ENCODE data around the gene COBLL1. TPM values are rescaled to one million over a fixed set of nuclear protein-coding genes. Genes with fewer than 3 reads are reported as not detected.

The COBLL1 gene
- total and polyA plus RNA-seq, 2 experiments from 2014 or later = 19.6 to 33.5 TPM

- Histone ChIP-seq H3K9me3 (ENCODE audit: low read depth) (no peaks in the 10 kb centered on the region), H3K36me3 (no peaks in the 10 kb centered on the region), H3K27me3 (no peaks in the 10 kb centered on the region), H3K4me1 (ENCODE audit: low read depth) (peaks cover 20% of the 10 kb centered on the region), H3K4me3 (no peak overlapping the region), H3K27ac (no peak overlapping the region)
- no peak for DNase-seq (ENCODE audit: low read depth in 1 of 2, low spot score in 1 of 2)
- no peak for TF ChIP-seq CTCF (IDR thresholded peaks at IDR 0.05; ENCODE audit: low read depth, low read length)
These were observed 93.7 kb downstream of the COBLL1 start for GRCh38 chr2:164747783-164748433.

- no peak for TF ChIP-seq CTCF (IDR thresholded peaks at IDR 0.05; ENCODE audit: low read depth, low read length)
- peaks cover 27% of the 10 kb centered on the region for H3K4me1 ChIP-seq (ENCODE audit: low read depth)
- no peak overlapping the region for H3K4me3 ChIP-seq
- H3K9me3 ChIP-seq (ENCODE audit: low read depth) = no peaks in the 10 kb centered on the region
- DNase-seq (ENCODE audit: low read depth in 1 of 2, low spot score in 1 of 2) = no peak
- H3K27ac ChIP-seq = no peak overlapping the region
- no peaks in the 10 kb centered on the region for H3K36me3 ChIP-seq
- H3K27me3 ChIP-seq = no peaks in the 10 kb centered on the region
These were observed 94.5 kb downstream of the COBLL1 start for GRCh38 chr2:164747140-164747539.

- H3K4me3 ChIP-seq = no peak overlapping the region
- H3K36me3 ChIP-seq = no peaks in the 10 kb centered on the region
- no peaks in the 10 kb centered on the region for H3K27me3 ChIP-seq
- no peaks in the 10 kb centered on the region for H3K9me3 ChIP-seq (ENCODE audit: low read depth)
- no peak for TF ChIP-seq CTCF (IDR thresholded peaks at IDR 0.05; ENCODE audit: low read depth, low read length)
- H3K27ac ChIP-seq = no peak overlapping the region
- DNase-seq (ENCODE audit: low read depth in 1 of 2, low spot score in 1 of 2) = no peak
- H3K4me1 ChIP-seq (ENCODE audit: low read depth) = peaks cover 29% of the 10 kb centered on the region
These were observed 94.9 kb downstream of the COBLL1 start for GRCh38 chr2:164746713-164747112.

GRCh38 chr2:164745012-164745797, 96.4 kb downstream of the COBLL1 start:
- Histone ChIP-seq H3K27me3 (no peaks in the 10 kb centered on the region), H3K9me3 (ENCODE audit: low read depth) (no peaks in the 10 kb centered on the region), H3K4me1 (ENCODE audit: low read depth) (peaks cover 29% of the 10 kb centered on the region), H3K4me3 (no peak overlapping the region), H3K27ac (no peak overlapping the region), H3K36me3 (no peaks in the 10 kb centered on the region)
- no peak for TF ChIP-seq CTCF (IDR thresholded peaks at IDR 0.05; ENCODE audit: low read depth, low read length)
- no peak for DNase-seq (ENCODE audit: low read depth in 1 of 2, low spot score in 1 of 2)

GRCh38 chr2:164742738-164743317, 98.8 kb downstream of the COBLL1 start:
- H3K27ac ChIP-seq = no peak overlapping the region
- no peaks in the 10 kb centered on the region for H3K27me3 ChIP-seq
- DNase-seq (ENCODE audit: low read depth in 1 of 2, low spot score in 1 of 2) = peak in 1 of 2 donors; percentile 29
- no peak for TF ChIP-seq CTCF (IDR thresholded peaks at IDR 0.05; ENCODE audit: low read depth, low read length)
- H3K4me3 ChIP-seq = no peak overlapping the region
- H3K36me3 ChIP-seq = no peaks in the 10 kb centered on the region
- no peaks in the 10 kb centered on the region for H3K9me3 ChIP-seq (ENCODE audit: low read depth)
- H3K4me1 ChIP-seq (ENCODE audit: low read depth) = peaks cover 34% of the 10 kb centered on the region
